OCI-LY1 (cell line): ENCODE results near the gene CTSC.

ENCODE experiments used
- H2AFZ ChIP-seq: fragments of 200-600 bp; sonication (generic), shearing (Covaris generic); 2 replicates; pipeline ENCODE4 v1.6.0; 2014; ENCODE audit warnings: antibody characterized with exemption, mild to moderate bottlenecking, low read length
- H3F3A ChIP-seq: fragments of 200-600 bp; sonication (generic), shearing (Covaris generic); 2 replicates; pipeline ENCODE4 v1.6.0; 2014; ENCODE audit warnings: mild to moderate bottlenecking, antibody characterized with exemption, low read length, moderate library complexity; ENCODE audit not compliant: insufficient read depth
- H3K27ac ChIP-seq: fragments of 200-600 bp; sonication (generic); 2 replicates; pipeline ENCODE4 v1.5.1; 2014; ENCODE audit warnings: low read length, mixed run types, mild to moderate bottlenecking, low read depth; ENCODE audit not compliant: poor library complexity, severe bottlenecking
- H3K27me3 ChIP-seq: fragments of 200-600 bp; sonication (generic); 2 replicates; pipeline ENCODE4 v1.6.0; 2014; ENCODE audit warnings: antibody characterized with exemption, mild to moderate bottlenecking, low read length, moderate library complexity; ENCODE audit not compliant: insufficient read depth
- H3K36me3 ChIP-seq: fragments of 200-600 bp; sonication (generic); 2 replicates; pipeline ENCODE4 v1.6.1; 2014; ENCODE audit warnings: mild to moderate bottlenecking, antibody characterized with exemption, low read length, moderate library complexity, mixed read lengths; ENCODE audit not compliant: insufficient read depth
- H3K4me1 ChIP-seq: fragments of 200-600 bp; sonication (generic); 2 replicates; pipeline ENCODE4 v1.5.1; 2014; ENCODE audit warnings: mild to moderate bottlenecking, low read length, moderate library complexity; ENCODE audit not compliant: insufficient read depth, severe bottlenecking
- H3K4me2 ChIP-seq: fragments of 200-600 bp; sonication (generic), shearing (Covaris generic); 2 replicates; pipeline ENCODE4 v1.6.1; 2014; ENCODE audit warnings: low read length
- H3K4me3 ChIP-seq: fragments of 200-600 bp; sonication (generic); 2 replicates; pipeline ENCODE4 v1.5.1; 2014; ENCODE audit warnings: low read length, low read depth, mild to moderate bottlenecking, mixed read lengths; ENCODE audit not compliant: poor library complexity, severe bottlenecking
- H3K79me2 ChIP-seq: fragments of 200-600 bp; shearing (Covaris generic); 2 replicates; pipeline ENCODE4 v1.6.1; 2016; ENCODE audit warnings: mixed run types, low read length, mixed read lengths; ENCODE audit not compliant: insufficient read depth
- H3K9ac ChIP-seq: fragments of 200-600 bp; sonication (generic), shearing (Covaris generic); 2 replicates; pipeline ENCODE4 v1.6.1; 2014; ENCODE audit warnings: mild to moderate bottlenecking, low read length, mixed read lengths
- H3K9me2 ChIP-seq: fragments of 200-600 bp; sonication (generic), shearing (Covaris generic); 2 replicates; pipeline ENCODE4 v1.6.1; 2014; ENCODE audit warnings: low read depth, mild to moderate bottlenecking, low read length, mixed read lengths
- H3K9me3 ChIP-seq: fragments of 200-600 bp; shearing (Covaris generic); 2 replicates; pipeline ENCODE4 v1.6.1; 2014; ENCODE audit warnings: low read length, mixed read lengths
- H4K20me1 ChIP-seq: fragments of 200-600 bp; sonication (generic), shearing (Covaris generic); 2 replicates; pipeline ENCODE4 v1.6.0; 2016; ENCODE audit warnings: mild to moderate bottlenecking, low read length; ENCODE audit not compliant: insufficient read depth
- CTCF ChIP-seq: fragments of 200-600 bp; sonication (generic), shearing (Covaris generic); IDR thresholded peaks from 2 replicates; pipeline ENCODE4 v1.5.1; 2017; ENCODE audit warnings: mild to moderate bottlenecking, antibody characterized with exemption, low read length, moderate library complexity, mixed read lengths
- EZH2 ChIP-seq: fragments of 200-600 bp; sonication (generic), shearing (Covaris generic); IDR thresholded peaks from 2 replicates; pipeline ENCODE4 v1.8.0; 2017; ENCODE audit warnings: borderline replicate concordance, mixed run types, mild to moderate bottlenecking, antibody characterized with exemption, low read length, moderate library complexity, mixed read lengths

The CTSC gene

GRCh38 chr11:88315981-88316441, 21.5 kb downstream of the CTSC start:
- H3K79me2 ChIP-seq: no peaks in the 10 kb centered on the region
- H3K36me3 ChIP-seq: peaks cover 15% of the 10 kb centered on the region; the same call in 1 of the 2 replicates

GRCh38 chr11:88315015-88315414, 22.5 kb downstream of the CTSC start:
- H3K4me1 ChIP-seq: no peaks in the 10 kb centered on the region
- H3F3A ChIP-seq: no peaks in the 10 kb centered on the region
- H2AFZ ChIP-seq: no peak overlapping the region
- no peaks in the 10 kb centered on the region for H3K79me2 ChIP-seq
- H3K4me3 ChIP-seq: no peak overlapping the region
- no peaks in the 10 kb centered on the region for H3K9me3 ChIP-seq
- no peak overlapping the region for H3K9ac ChIP-seq
- H3K36me3 ChIP-seq: peaks cover 20% of the 10 kb centered on the region
- TF ChIP-seq EZH2: no peak
- no peak for TF ChIP-seq CTCF
- no peaks in the 10 kb centered on the region for H3K9me2 ChIP-seq
- H3K4me2 ChIP-seq: no peak overlapping the region
- H3K27ac ChIP-seq: no peak overlapping the region
- H3K27me3 ChIP-seq: no peaks in the 10 kb centered on the region
- H4K20me1 ChIP-seq: no peaks in the 10 kb centered on the region

More at GRCh38 chr11:88315981-88316441, 21.5 kb downstream of the CTSC start:
- Histone ChIP-seq H3K4me3 (no peak overlapping the region), H3K9me2 (no peaks in the 10 kb centered on the region), H3K27me3 (no peaks in the 10 kb centered on the region), H2AFZ (no peak overlapping the region), H4K20me1 (no peaks in the 10 kb centered on the region), H3K27ac (no peak overlapping the region), H3K4me2 (no peak overlapping the region), H3K9ac (no peak overlapping the region), H3K9me3 (no peaks in the 10 kb centered on the region), H3K4me1 (no peaks in the 10 kb centered on the region), H3F3A (no peaks in the 10 kb centered on the region)
- TF ChIP-seq EZH2 (no peak), CTCF (no peak)

GRCh38 chr11:88313441-88313840, 24.1 kb downstream of the CTSC start:
- H3K27me3 ChIP-seq: no peaks in the 10 kb centered on the region
- no peaks in the 10 kb centered on the region for H4K20me1 ChIP-seq
- no peak overlapping the region for H3K4me3 ChIP-seq
- H3K4me2 ChIP-seq: no peak overlapping the region
- no peaks in the 10 kb centered on the region for H3K9me3 ChIP-seq
- no peaks in the 10 kb centered on the region for H3K79me2 ChIP-seq
- H2AFZ ChIP-seq: no peak overlapping the region
- TF ChIP-seq EZH2 (no peak), CTCF (no peak)
- no peaks in the 10 kb centered on the region for H3K9me2 ChIP-seq
- no peaks in the 10 kb centered on the region for H3F3A ChIP-seq
- no peaks in the 10 kb centered on the region for H3K4me1 ChIP-seq
- H3K27ac ChIP-seq: no peak overlapping the region
- H3K36me3 ChIP-seq: peaks cover 29% of the 10 kb centered on the region
- no peak overlapping the region for H3K9ac ChIP-seq
